Activated naive CD8-positive, alpha-beta T cell treated with anti-CD3 and anti-CD28 coated beads, Interleukin-2, amount 10 ng/mL, durations not matched to agents 7 days and 5 days (primary cell): ENCODE results near the gene POLR1E. TPM values are rescaled to one million over a fixed set of nuclear protein-coding genes. Genes with fewer than 3 reads are reported as not detected.

Experiments used
- ATAC-seq: fragments of 150-1000 bp; cut with Tn5 transposase; one replicate; pipeline ENCODE4 v1.10.0; 2021; ENCODE audit warnings: low read depth, moderate library complexity
- POLR2A ChIA-PET: fragments of 350-600 bp; sonication (Branson Sonifier 250); formaldehyde crosslinking; loops from one replicate; lab custom pipeline; 2021; ENCODE audit warnings: antibody characterized with exemption; lab: Charles Lee
- DNase-seq: peaks from one replicate; pipeline ENCODE4 v3.0.0; 2021
- H3K27ac Mint-ChIP-seq: one replicate; pipeline ENCODE4 v1.8.0; 2022; ENCODE audit warnings: mild to moderate bottlenecking, mixed read lengths
- H3K27me3 Mint-ChIP-seq: one replicate; pipeline ENCODE4 v1.8.0; 2022; ENCODE audit warnings: mild to moderate bottlenecking, moderate library complexity, mixed read lengths
- H3K36me3 Mint-ChIP-seq: one replicate; pipeline ENCODE4 v1.8.0; 2021; ENCODE audit warnings: mild to moderate bottlenecking, mixed read lengths
- H3K4me1 Mint-ChIP-seq: one replicate; pipeline ENCODE4 v1.8.0; 2021; ENCODE audit warnings: mixed read lengths
- H3K4me3 Mint-ChIP-seq: one replicate; pipeline ENCODE4 v1.8.0; 2022; ENCODE audit warnings: mild to moderate bottlenecking, moderate library complexity, mixed read lengths
- H3K9me3 Mint-ChIP-seq: one replicate; pipeline ENCODE4 v1.8.0; 2021; ENCODE audit warnings: mixed read lengths
- total RNA-seq, 2 experiments: library from RNA; stranded (reverse); gene quantifications; one replicate each; pipeline ENCODE4 v1.2.3, GENCODE V29; 2021

POLR1E gene, protein sequence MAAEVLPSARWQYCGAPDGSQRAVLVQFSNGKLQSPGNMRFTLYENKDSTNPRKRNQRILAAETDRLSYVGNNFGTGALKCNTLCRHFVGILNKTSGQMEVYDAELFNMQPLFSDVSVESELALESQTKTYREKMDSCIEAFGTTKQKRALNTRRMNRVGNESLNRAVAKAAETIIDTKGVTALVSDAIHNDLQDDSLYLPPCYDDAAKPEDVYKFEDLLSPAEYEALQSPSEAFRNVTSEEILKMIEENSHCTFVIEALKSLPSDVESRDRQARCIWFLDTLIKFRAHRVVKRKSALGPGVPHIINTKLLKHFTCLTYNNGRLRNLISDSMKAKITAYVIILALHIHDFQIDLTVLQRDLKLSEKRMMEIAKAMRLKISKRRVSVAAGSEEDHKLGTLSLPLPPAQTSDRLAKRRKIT
- total RNA-seq: 10 to 100 TPM; 33.0 to 36.5 TPM

DNA sequence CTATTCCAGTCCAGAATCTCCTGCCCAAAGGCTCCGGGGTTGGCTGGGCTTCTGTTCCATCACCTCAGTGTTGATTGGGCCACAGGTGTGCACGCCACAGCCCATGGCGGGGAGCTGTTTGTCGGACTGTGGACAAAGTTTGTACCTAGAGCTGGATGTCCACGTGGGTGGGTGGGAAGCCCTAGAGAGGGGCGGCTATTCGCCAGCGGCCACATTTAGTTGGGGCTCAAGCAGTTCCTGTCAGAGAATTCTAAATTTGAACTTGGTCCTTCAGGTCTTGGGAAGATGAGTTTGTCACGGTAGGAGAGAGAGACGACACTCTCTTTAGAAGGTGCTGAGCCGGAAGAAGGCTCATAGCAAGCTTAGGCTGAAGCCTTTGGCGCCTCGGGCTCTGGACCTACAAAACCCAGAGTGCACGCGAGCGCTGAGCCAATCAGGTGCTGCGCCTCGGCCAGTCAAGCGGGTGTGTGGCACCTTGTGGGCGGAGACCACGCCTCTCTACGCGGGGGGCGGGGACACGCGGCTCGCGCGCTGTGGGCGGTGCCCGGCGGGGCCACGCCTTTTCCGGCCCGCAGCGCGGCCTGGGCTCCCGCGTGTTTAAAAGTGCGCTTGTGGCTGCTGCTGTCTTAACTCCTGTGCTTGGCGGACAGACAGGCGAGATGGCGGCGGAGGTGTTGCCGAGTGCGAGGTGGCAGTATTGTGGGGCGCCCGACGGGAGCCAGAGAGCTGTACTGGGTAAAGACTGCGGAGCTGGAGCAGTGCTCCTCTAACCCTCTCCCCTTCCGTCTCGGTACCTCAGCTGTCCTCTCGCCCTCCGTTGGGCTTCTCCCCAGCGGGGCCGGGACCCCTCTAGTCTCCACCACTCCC, at the start of gene POLR1E:
Gene POLR1E, plus strand, starts transcription at position 560 of the 867 bp plus-strand sequence. Its CDS starts 100 bp downstream, at position 660.
- Mint-ChIP-seq H3K9me3 (no peaks in the 10 kb centered on the region), H3K4me1 (peaks cover 28% of the 10 kb centered on the region), H3K36me3 (peaks cover 9% of the 10 kb centered on the region), H3K27ac (peak within 1 kb of the TSS; percentile 96), H3K27me3 (peaks cover 9% of the 10 kb centered on the region), H3K4me3 (peak within 1 kb of the TSS; percentile 98)
- POLR2A ChIA-PET: interaction anchor here (0.8 to 3.7 kb wide), 10 partner anchors 9 to 299 kb away, joined by 3 to 44 read pairs (median 6); partner anchors contain the start of genes EXOSC3, FBXO10, TOMM5 and ZBTB5
- ATAC-seq (peak; percentile 98), DNase-seq (peak; percentile 99)

DNA sequence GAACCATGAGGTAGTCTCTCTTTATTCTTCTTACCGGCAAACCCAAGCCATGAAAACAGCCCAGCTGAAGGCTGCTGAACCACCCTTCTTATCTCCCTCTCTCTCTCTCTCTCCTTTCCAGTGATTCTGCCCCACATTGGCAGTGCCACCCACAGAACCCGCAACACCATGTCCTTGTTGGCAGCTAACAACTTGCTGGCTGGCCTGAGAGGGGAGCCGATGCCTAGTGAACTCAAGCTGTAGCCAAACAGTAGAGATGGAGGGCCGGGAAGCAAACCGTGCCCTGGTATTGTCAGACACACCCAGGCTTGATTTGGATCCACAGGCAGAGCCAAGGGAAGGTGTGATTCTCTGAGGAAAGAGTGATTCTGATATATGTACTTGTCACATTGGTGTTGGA, 49.2 kb upstream of the POLR1E start:
- Mint-ChIP-seq H3K4me1 (no peaks in the 10 kb centered on the region), H3K27me3 (no peaks in the 10 kb centered on the region), H3K4me3 (no peak overlapping the region), H3K27ac (no peak overlapping the region), H3K9me3 (no peaks in the 10 kb centered on the region), H3K36me3 (peaks cover 6% of the 10 kb centered on the region)
- no peak for ATAC-seq
- POLR2A ChIA-PET: interaction anchor here (1.2 kb wide), 1 partner anchor 19 kb away, joined by 3 read pairs; no protein-coding TSS in a partner anchor
- no peak for DNase-seq

- ATAC-seq (no peak), DNase-seq (no peak)
- Mint-ChIP-seq H3K9me3 (no peaks in the 10 kb centered on the region), H3K27me3 (no peaks in the 10 kb centered on the region), H3K27ac (no peak overlapping the region), H3K4me3 (no peak overlapping the region), H3K4me1 (no peaks in the 10 kb centered on the region), H3K36me3 (peaks cover 8% of the 10 kb centered on the region)
- POLR2A ChIA-PET: interaction anchor here (1.2 kb wide), 1 partner anchor 18 kb away, joined by 3 read pairs; no protein-coding TSS in a partner anchor
Observed at GRCh38 chr9:37437010-37437409, 48.7 kb upstream of the POLR1E start.

GRCh38 chr9:37437621-37438020, 48.1 kb upstream of the POLR1E start:
- POLR2A ChIA-PET: no interaction called here
- no peak overlapping the region for H3K27ac Mint-ChIP-seq
- ATAC-seq: no peak
- no peaks in the 10 kb centered on the region for H3K4me1 Mint-ChIP-seq
- no peaks in the 10 kb centered on the region for H3K9me3 Mint-ChIP-seq
- no peaks in the 10 kb centered on the region for H3K27me3 Mint-ChIP-seq
- peaks cover 8% of the 10 kb centered on the region for H3K36me3 Mint-ChIP-seq
- no peak for DNase-seq
- no peak overlapping the region for H3K4me3 Mint-ChIP-seq

- H3K9me3 Mint-ChIP-seq: no peaks in the 10 kb centered on the region
- no peak overlapping the region for H3K27ac Mint-ChIP-seq
- no peak for ATAC-seq
- POLR2A ChIA-PET: no interaction called here
- H3K4me3 Mint-ChIP-seq: no peak overlapping the region
- peaks cover 8% of the 10 kb centered on the region for H3K36me3 Mint-ChIP-seq
- no peaks in the 10 kb centered on the region for H3K27me3 Mint-ChIP-seq
- no peak for DNase-seq
- no peaks in the 10 kb centered on the region for H3K4me1 Mint-ChIP-seq
Observed at GRCh38 chr9:37438359-37438758, 47.4 kb upstream of the POLR1E start.

- DNase-seq: no peak
- Mint-ChIP-seq H3K36me3 (peaks cover 8% of the 10 kb centered on the region), H3K27ac (no peak overlapping the region), H3K4me3 (no peak overlapping the region), H3K9me3 (no peaks in the 10 kb centered on the region), H3K4me1 (no peaks in the 10 kb centered on the region), H3K27me3 (no peaks in the 10 kb centered on the region)
- POLR2A ChIA-PET: no interaction called here
- no peak for ATAC-seq
Observed at GRCh38 chr9:37441776-37442370, 43.9 kb upstream of the POLR1E start.

DNA sequence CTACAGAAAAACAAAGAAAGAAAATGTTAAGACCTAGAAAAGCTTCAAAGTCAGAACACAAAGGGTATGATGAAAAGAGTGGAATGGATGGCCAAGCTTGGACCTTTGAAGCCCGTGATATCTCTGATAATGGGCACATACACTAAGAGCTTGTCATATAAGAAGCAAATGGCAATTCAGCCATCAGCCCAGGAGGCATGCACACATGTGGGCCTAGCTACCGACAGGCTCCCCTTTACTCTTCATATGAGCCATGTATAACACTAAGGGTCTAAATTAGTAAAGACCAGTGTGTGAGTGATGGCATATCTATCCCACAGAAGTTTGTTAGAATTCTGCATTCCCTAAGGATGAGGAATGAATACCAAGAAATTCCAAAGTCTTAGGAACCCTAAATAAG, 43.2 kb upstream of the POLR1E start:
- H3K4me3 Mint-ChIP-seq: no peak overlapping the region
- DNase-seq (no peak), ATAC-seq (no peak)
- POLR2A ChIA-PET: interaction anchor here (1.3 kb wide), 1 partner anchor 21 kb away, joined by 3 read pairs; no protein-coding TSS in a partner anchor
- no peaks in the 10 kb centered on the region for H3K4me1 Mint-ChIP-seq
- peaks cover 8% of the 10 kb centered on the region for H3K36me3 Mint-ChIP-seq
- no peaks in the 10 kb centered on the region for H3K9me3 Mint-ChIP-seq
- H3K27me3 Mint-ChIP-seq: no peaks in the 10 kb centered on the region
- no peak overlapping the region for H3K27ac Mint-ChIP-seq

GRCh38 chr9:37443566-37443965, 42.2 kb upstream of the POLR1E start:
- DNase-seq (no peak), ATAC-seq (no peak)
- Mint-ChIP-seq H3K4me1 (peaks cover 3% of the 10 kb centered on the region), H3K27ac (no peak overlapping the region), H3K36me3 (peaks cover 8% of the 10 kb centered on the region), H3K27me3 (no peaks in the 10 kb centered on the region), H3K9me3 (no peaks in the 10 kb centered on the region), H3K4me3 (no peak overlapping the region)
- POLR2A ChIA-PET: interaction anchor here (0.6 to 1.3 kb wide), 2 partner anchors 16 to 20 kb away, joined by 3 read pairs; no protein-coding TSS in a partner anchor

DNA sequence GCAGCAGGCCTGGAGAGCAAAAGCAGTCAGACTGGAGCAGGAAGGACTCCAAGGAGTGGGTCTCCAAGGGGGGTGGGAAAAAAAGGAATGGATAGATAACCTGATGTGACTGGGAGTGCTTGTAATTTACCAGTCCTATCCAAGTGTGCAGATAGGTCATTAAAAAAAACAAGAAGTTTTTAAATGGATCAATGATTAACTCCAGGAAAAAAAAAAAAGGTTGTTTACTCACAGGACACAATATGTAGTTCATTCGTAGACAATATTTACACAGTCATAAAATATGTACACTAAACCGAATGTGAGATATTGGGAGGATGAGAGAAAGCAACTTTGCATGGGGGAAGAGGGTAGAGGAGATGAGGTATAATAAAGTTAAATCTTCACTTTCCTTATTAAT, 40.9 kb upstream of the POLR1E start:
- DNase-seq (no peak), ATAC-seq (no peak)
- H3K36me3 Mint-ChIP-seq: peaks cover 10% of the 10 kb centered on the region
- H3K27ac Mint-ChIP-seq: no peak overlapping the region
- no peaks in the 10 kb centered on the region for H3K9me3 Mint-ChIP-seq
- H3K27me3 Mint-ChIP-seq: no peaks in the 10 kb centered on the region
- peaks cover 3% of the 10 kb centered on the region for H3K4me1 Mint-ChIP-seq
- no peak overlapping the region for H3K4me3 Mint-ChIP-seq
- POLR2A ChIA-PET: no interaction called here

DNA sequence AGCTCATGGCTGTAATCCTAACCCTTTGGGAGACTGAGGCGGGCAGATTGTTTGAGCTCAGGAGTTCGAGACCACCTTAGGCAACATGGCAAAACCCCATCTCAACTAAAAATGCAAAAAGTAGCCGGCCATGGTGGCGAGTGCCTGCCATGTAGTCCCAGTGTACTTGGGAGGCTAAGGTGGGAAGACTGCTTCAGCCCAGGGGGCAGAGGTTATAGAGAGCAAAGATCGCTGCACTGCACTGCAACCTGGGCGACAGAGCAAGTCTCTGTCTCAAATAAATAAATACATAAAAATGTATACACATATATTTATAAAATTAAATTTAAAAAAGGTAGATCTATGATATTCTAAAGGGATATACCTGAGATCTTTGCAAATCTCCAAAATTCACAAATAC, 39.9 kb upstream of the POLR1E start:
- POLR2A ChIA-PET: no interaction called here
- H3K27ac Mint-ChIP-seq: no peak overlapping the region
- no peak for DNase-seq
- no peaks in the 10 kb centered on the region for H3K9me3 Mint-ChIP-seq
- no peak overlapping the region for H3K4me3 Mint-ChIP-seq
- no peaks in the 10 kb centered on the region for H3K27me3 Mint-ChIP-seq
- H3K36me3 Mint-ChIP-seq: peaks cover 13% of the 10 kb centered on the region
- H3K4me1 Mint-ChIP-seq: peaks cover 3% of the 10 kb centered on the region
- ATAC-seq: no peak

DNA sequence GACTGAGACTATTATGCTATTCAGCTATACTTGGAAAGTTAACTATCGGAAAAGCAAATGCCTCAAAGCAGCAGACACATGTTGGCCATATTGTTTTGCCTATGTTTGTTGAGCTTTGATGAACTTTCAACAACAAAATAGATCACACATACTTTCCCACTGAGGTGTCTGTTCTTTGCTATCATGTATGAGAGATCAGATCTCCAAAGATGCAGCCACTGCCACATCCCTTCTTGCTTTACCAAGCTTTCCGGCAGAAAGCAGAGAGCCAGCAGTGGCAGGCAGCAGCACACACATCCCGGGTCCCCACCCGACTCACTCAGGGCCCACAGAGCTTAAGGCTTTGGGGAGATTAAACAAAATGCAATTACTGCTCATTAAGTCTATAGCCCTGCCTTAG, 39.3 kb upstream of the POLR1E start:
- Mint-ChIP-seq H3K27me3 (no peaks in the 10 kb centered on the region), H3K9me3 (no peaks in the 10 kb centered on the region), H3K36me3 (peaks cover 10% of the 10 kb centered on the region), H3K4me3 (no peak overlapping the region), H3K27ac (no peak overlapping the region), H3K4me1 (peaks cover 3% of the 10 kb centered on the region)
- DNase-seq (no peak), ATAC-seq (no peak)
- POLR2A ChIA-PET: no interaction called here

DNA sequence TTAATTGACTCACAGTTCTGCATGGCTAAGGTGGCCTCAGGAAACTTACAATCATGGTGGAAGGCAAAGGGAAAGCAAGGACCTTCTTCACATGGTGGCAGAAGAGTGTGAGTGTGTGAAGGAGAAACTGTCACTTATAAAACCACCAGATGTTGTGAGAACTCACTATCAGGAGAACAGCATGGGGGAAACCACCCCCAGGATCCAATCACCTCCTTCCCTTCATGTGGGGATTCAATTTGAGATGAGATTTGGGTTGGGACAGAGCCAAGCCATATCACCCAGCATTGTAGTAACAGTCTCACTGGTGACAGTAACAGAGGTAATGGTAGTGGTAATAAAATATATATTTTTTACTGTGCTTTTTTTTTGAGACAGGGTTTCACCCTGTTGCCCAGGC, 38.6 kb upstream of the POLR1E start:
- ATAC-seq: no peak
- Mint-ChIP-seq H3K27me3 (no peaks in the 10 kb centered on the region), H3K4me3 (no peak overlapping the region), H3K9me3 (no peaks in the 10 kb centered on the region), H3K36me3 (peaks cover 11% of the 10 kb centered on the region), H3K27ac (no peak overlapping the region), H3K4me1 (peaks cover 5% of the 10 kb centered on the region)
- POLR2A ChIA-PET: interaction anchor here (0.5 kb wide), 1 partner anchor 359 kb away, joined by 3 read pairs; no protein-coding TSS in a partner anchor
- DNase-seq: no peak
